ENCODE measurements around the gene LRRC26. TPM values are rescaled to one million over a fixed set of nuclear protein-coding genes. Genes with fewer than 3 reads are reported as not detected.
"Not testable (repeated sequence)": the region's sequence is repeated elsewhere in the genome, so short reads cannot be mapped to it uniquely, and the experiment has no call there.

LRRC26 gene
- total RNA-seq, 1 donor from 2014 or later: not detected

DNA sequence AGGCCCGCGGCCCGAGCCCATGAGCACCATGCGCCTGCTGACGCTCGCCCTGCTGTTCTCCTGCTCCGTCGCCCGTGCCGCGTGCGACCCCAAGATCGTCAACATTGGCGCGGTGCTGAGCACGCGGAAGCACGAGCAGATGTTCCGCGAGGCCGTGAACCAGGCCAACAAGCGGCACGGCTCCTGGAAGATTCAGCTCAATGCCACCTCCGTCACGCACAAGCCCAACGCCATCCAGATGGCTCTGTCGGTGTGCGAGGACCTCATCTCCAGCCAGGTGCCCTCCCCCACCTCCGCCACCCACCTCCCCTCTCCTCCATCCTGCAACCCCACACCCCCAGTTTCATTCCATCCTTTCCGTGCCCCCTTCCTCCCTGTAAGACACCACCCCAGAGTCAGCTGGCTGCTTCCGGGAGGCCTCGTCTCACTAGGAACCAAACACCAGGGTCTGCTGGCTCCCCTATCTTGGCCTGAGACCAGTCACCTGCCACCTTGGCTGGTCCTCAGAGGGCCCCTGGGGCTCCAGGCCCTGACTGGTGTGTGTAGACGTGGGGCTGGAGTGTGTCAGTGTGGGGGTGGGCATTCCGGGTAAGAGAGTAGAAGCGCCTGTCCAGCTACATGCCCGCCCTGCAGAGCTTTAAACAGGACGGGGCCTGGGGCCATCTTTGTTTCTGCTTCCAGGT, 30.2 kb downstream of the LRRC26 start:
- no peak for DNase-seq (ENCODE audit: low read depth)
- TF ChIP-seq, protein P1, sequence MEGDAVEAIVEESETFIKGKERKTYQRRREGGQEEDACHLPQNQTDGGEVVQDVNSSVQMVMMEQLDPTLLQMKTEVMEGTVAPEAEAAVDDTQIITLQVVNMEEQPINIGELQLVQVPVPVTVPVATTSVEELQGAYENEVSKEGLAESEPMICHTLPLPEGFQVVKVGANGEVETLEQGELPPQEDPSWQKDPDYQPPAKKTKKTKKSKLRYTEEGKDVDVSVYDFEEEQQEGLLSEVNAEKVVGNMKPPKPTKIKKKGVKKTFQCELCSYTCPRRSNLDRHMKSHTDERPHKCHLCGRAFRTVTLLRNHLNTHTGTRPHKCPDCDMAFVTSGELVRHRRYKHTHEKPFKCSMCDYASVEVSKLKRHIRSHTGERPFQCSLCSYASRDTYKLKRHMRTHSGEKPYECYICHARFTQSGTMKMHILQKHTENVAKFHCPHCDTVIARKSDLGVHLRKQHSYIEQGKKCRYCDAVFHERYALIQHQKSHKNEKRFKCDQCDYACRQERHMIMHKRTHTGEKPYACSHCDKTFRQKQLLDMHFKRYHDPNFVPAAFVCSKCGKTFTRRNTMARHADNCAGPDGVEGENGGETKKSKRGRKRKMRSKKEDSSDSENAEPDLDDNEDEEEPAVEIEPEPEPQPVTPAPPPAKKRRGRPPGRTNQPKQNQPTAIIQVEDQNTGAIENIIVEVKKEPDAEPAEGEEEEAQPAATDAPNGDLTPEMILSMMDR (IDR thresholded peaks at IDR 0.05; ENCODE audit: insufficient read depth, low read length, poor library complexity, severe bottlenecking): no peak
- Histone ChIP-seq H3K27me3 (ENCODE audit: control insufficient read depth, insufficient read depth, low read length) (peaks cover 79% of the 10 kb centered on the region), H3K36me3 (ENCODE audit: control insufficient read depth, insufficient read depth, low read length) (no peaks in the 10 kb centered on the region), H3K4me3 (ENCODE audit: low read depth, low read length) (no peak overlapping the region)

DNA sequence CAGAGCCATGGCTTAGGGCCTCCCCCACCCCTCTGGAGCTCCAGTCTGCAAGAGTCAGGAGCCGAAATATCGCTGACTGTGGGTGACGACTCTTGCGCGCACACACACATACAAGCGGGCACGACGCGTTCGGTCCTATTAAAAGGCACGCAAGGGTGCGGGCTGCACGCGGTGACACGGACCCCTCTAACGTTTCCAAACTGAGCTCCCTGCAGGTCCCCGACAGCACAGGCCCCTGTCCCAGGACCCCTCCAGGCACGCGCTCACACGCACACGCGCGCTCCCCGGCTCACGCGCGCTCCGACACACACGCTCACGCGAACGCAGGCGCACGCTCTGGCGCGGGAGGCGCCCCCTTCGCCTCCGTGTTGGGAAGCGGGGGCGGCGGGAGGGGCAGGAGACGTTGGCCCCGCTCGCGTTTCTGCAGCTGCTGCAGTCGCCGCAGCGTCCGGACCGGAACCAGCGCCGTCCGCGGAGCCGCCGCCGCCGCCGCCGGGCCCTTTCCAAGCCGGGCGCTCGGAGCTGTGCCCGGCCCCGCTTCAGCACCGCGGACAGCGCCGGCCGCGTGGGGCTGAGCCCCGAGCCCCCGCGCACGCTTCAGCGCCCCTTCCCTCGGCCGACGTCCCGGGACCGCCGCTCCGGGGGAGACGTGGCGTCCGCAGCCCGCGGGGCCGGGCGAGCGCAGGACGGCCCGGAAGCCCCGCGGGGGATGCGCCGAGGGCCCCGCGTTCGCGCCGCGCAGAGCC, 31.0 kb downstream of the LRRC26 start, which contains the start of gene GRIN1:
Gene GRIN1, plus strand, starts transcription at position 433 of the 746 bp plus-strand sequence. CDS start 333 bp downstream, outside the sequence.
- TF ChIP-seq, protein P1 (IDR thresholded peaks at IDR 0.05; ENCODE audit: insufficient read depth, low read length, poor library complexity, severe bottlenecking): no peak
- H3K4me3 ChIP-seq (ENCODE audit: low read depth, low read length): no peak within 1 kb of the TSS
- H3K36me3 ChIP-seq (ENCODE audit: control insufficient read depth, insufficient read depth, low read length): no peaks in the 10 kb centered on the region
- H3K27me3 ChIP-seq (ENCODE audit: control insufficient read depth, insufficient read depth, low read length): peaks cover 79% of the 10 kb centered on the region
- DNase-seq (ENCODE audit: low read depth): no peak

DNA sequence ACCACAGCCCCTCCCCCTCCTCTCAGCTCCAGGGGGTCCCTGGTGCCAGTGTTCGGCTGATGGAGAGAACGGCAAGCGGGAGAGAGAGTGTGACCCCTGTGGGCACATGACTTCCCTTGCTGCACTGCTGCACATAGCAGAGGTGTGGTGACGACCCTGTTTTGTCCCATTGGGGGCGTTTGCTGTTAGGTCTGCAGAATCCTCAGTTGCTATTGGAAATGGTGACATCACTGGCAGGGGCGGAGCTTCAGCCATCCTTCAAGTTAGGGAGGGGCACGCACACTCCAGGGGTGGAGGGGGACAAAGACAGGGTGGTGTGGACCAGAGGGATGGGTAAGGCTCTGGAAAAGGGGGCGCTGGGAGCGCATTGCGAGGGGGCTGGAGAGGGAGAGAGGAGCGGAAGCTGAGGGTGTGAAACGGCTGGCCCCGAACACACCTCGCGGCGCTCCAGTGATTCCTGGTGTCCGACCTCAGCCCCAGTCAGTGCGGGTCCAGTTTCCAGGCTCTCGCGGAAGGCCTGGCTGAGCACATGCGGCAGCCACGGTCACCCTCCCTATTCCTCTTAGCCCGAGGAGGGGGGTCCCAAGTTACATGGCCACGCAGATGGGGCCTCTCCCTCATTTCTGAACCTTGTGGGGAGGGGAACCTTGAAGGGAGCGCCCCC, 31.7 kb downstream of the LRRC26 start:
- no peak for DNase-seq (ENCODE audit: low read depth)
- TF ChIP-seq, protein P1 (IDR thresholded peaks at IDR 0.05; ENCODE audit: insufficient read depth, low read length, poor library complexity, severe bottlenecking): no peak
- Histone ChIP-seq H3K4me3 (ENCODE audit: low read depth, low read length) (no peak overlapping the region), H3K36me3 (ENCODE audit: control insufficient read depth, insufficient read depth, low read length) (no peaks in the 10 kb centered on the region), H3K27me3 (ENCODE audit: control insufficient read depth, insufficient read depth, low read length) (peaks cover 73% of the 10 kb centered on the region)

DNA sequence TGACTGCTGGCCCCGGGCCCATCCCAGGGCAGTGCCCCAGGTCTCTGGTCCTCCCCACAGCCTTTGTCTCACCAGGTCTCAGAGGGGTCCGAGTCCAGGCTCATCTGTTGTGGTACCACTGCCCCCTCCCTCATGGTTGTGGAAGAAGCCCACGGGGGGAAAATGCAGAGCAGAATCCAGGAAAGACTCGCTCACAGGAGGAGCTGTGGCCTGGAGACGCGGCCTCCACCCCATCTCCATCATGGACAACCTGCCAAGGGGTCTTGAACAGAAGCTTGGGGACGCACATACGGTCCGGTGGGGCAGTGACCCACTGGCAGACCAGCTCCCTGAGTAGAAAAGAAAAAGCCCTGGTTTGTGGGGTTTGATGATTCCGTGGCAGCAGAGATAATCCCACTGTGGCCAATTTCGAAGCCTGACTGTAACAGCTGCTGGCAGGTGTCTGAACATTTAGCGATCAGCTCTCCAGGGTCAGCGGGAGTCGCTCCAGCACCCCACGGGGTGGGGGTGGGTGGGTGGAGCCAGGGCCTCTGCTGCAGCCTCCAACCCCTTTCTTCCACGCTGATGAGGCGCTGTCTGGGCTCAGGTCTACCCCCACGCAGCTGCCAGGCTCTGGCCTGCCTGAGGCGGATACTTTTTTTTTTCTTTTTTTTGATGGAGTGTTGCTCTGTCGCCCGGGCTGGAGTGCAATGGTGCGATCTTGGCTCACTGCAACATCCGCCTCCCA, 32.8 kb downstream of the LRRC26 start:
- H3K27me3 ChIP-seq (ENCODE audit: control insufficient read depth, insufficient read depth, low read length): peaks cover 63% of the 10 kb centered on the region
- H3K36me3 ChIP-seq (ENCODE audit: control insufficient read depth, insufficient read depth, low read length): no peaks in the 10 kb centered on the region
- TF ChIP-seq, protein P1 (IDR thresholded peaks at IDR 0.05; ENCODE audit: insufficient read depth, low read length, poor library complexity, severe bottlenecking): no peak
- no peak overlapping the region for H3K4me3 ChIP-seq (ENCODE audit: low read depth, low read length)
- no peak for DNase-seq (ENCODE audit: low read depth)

DNA sequence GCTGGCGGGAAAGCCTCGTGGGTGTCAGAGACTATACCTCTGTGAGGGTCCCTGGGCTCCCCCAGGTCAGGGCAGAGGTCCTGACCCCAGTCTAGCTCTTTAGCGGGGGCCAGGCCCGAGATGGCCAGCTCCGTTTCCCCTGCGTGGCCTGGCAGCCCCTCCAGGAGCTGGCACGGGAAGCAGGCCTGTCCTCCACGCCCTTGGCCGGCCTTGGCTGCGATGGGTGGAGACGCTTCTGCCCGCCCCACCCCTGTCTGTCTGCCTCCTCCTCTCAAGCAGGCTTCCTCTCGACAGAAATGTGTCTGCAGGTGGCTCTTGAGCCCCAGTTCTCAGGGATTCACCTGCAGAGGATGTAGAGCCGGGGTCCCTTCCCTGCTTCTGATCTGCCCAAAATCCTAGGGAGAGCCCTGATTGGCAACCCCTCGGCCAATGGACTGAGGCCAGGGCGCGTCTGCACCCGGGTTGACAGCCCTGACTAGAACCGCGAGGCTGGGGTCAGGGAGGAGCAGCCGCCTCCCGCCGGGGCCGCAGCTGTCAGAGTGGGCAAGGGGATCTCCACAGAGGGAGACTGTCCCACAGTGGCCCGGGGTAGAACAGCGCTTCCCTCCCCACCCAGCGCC, 33.5 kb downstream of the LRRC26 start:
- peaks cover 56% of the 10 kb centered on the region for H3K27me3 ChIP-seq (ENCODE audit: control insufficient read depth, insufficient read depth, low read length)
- DNase-seq (ENCODE audit: low read depth): no peak

DNA sequence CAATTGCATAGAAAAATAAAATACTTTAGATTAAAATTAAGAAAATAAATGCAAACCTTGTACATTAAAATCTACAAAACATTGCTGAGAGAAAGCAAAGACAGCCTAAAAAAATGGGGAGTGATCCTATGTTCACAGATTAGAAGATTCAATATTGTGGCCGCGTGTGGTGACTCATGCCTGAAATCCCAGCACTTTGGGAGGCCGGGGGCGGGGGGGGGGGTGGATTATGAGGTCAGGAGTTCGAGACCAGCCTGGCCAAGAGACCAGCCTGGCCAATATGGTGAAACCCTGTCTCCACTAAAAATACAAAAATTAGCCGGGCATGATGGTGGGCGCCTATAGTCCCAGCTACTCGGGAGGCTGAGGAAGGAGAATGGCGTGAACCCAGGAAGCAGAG, 34.7 kb downstream of the LRRC26 start:
- not testable (repeated sequence) for H3K4me3 ChIP-seq (ENCODE audit: low read depth, low read length); H3K36me3 ChIP-seq (ENCODE audit: control insufficient read depth, insufficient read depth, low read length); DNase-seq (ENCODE audit: low read depth)
- H3K27me3 ChIP-seq (ENCODE audit: control insufficient read depth, insufficient read depth, low read length): peaks cover 44% of the 10 kb centered on the region

More for the DNA sequence above, 33.5 kb downstream of the LRRC26 start:
- Histone ChIP-seq H3K36me3 (ENCODE audit: control insufficient read depth, insufficient read depth, low read length) (no peaks in the 10 kb centered on the region), H3K4me3 (ENCODE audit: low read depth, low read length) (no peak overlapping the region)
- TF ChIP-seq, protein P1 (IDR thresholded peaks at IDR 0.05; ENCODE audit: insufficient read depth, low read length, poor library complexity, severe bottlenecking): no peak
